ENCODE results near the gene LHX3. TPM values are rescaled to one million over a fixed set of nuclear protein-coding genes. Genes with fewer than 3 reads are reported as not detected.

LHX3 gene
- total and polyA plus RNA-seq, 2 of the 4 experiments (the other 2 are of a cell fraction), result not detected

DNA sequence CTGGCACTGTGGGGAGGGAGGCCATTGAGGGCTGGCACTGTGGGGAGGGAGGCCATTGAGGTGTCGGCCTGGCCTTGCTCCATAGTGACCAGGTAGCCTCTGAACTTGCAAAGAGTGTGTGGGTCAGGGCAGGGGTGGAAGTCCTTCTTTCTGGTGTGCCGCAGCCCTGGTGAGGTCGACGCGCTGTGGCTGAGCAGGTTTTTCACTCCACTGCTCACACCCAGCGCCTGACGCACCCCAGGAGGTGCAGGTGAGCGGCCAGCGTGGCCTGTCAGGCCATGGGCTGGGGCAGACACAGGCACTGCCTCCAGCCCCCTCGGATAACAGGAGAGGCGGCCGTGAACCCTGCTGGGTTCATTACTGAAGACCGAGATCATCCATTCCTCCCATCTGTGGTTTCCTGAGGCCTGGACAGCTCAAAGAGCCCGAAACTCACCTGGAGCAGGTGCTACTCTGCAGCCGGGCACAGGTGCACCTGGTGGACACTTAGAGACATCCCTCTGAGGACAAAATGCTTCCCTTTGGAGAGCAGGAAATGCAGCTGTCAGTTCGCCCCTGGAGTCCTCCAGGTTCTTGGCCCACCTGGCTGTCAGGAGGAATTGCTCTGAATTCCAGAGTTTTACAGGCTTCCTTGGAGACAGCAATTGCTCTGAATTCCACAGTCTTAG lies 32.4 kb downstream of the LHX3 start:
- no peak for DNase-seq
- no peak overlapping the region for H3K18ac ChIP-seq (ENCODE audit: low read depth, low read length)
- H4K5ac ChIP-seq (ENCODE audit: low read depth, low read length), result no peak overlapping the region
- TF ChIP-seq, protein P1, sequence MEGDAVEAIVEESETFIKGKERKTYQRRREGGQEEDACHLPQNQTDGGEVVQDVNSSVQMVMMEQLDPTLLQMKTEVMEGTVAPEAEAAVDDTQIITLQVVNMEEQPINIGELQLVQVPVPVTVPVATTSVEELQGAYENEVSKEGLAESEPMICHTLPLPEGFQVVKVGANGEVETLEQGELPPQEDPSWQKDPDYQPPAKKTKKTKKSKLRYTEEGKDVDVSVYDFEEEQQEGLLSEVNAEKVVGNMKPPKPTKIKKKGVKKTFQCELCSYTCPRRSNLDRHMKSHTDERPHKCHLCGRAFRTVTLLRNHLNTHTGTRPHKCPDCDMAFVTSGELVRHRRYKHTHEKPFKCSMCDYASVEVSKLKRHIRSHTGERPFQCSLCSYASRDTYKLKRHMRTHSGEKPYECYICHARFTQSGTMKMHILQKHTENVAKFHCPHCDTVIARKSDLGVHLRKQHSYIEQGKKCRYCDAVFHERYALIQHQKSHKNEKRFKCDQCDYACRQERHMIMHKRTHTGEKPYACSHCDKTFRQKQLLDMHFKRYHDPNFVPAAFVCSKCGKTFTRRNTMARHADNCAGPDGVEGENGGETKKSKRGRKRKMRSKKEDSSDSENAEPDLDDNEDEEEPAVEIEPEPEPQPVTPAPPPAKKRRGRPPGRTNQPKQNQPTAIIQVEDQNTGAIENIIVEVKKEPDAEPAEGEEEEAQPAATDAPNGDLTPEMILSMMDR (conservative IDR thresholded peaks at IDR 0.05; ENCODE audit: low read depth, low read length), result no peak
- TF ChIP-seq CEBPB (IDR thresholded peaks at IDR 0.05; ENCODE audit: low read depth, low read length) (no peak), MAFK (IDR thresholded peaks at IDR 0.05; ENCODE audit: low read depth, low read length) (no peak), BHLHE40 (IDR thresholded peaks at IDR 0.05; ENCODE audit: low read depth, low read length) (no peak)
- H4K91ac ChIP-seq (ENCODE audit: insufficient read depth, low read depth, low read length), result no peak overlapping the region
- H3K14ac ChIP-seq (replicated peaks; ENCODE audit: low read depth, low read length), result no peak overlapping the region
- no peak overlapping the region for H3K23ac ChIP-seq (ENCODE audit: low read depth, low read length)
- no peak overlapping the region for H2AFZ ChIP-seq (replicated peaks; ENCODE audit: low read length, poor library complexity)
- H3K4me1 ChIP-seq (ENCODE audit: control insufficient read depth, insufficient read depth, low read length), result no peaks in the 10 kb centered on the region
- no peak overlapping the region for H3K27ac ChIP-seq (ENCODE audit: insufficient read depth, low read length)
- no peak overlapping the region for H2BK120ac ChIP-seq (ENCODE audit: low read depth, low read length)
- H3K56ac ChIP-seq (ENCODE audit: extremely low read depth, insufficient read depth, low read length), result no peak overlapping the region
- no TSS peak for BruUV-seq (replicated peaks)
- no peak overlapping the region for H3K4me2 ChIP-seq (ENCODE audit: low read depth, low read length)
- H3K4ac ChIP-seq (ENCODE audit: low read depth, low read length), result no peak overlapping the region
- H3K36me3 ChIP-seq (ENCODE audit: control insufficient read depth, insufficient read depth, low read length), result no peaks in the 10 kb centered on the region
- dilution Hi-C loops (cut with HindIII; ENCODE audit: low sequenced_read_pairs, unreplicated experiment) (no loop called here), in situ Hi-C loops (cut with MboI; ENCODE audit: low sequenced_read_pairs) (no loop called here), intact Hi-C loops (cut with micrococcal nuclease) (no loop called here)
- H2BK5ac ChIP-seq (ENCODE audit: low read depth, low read length, poor library complexity, severe bottlenecking), result no peak overlapping the region
- H2BK15ac ChIP-seq (ENCODE audit: low read depth, low read length), result no peak overlapping the region
- H2BK20ac ChIP-seq (ENCODE audit: low read depth, low read length), result no peak overlapping the region
- no peak overlapping the region for H3K9ac ChIP-seq (ENCODE audit: low read depth, low read length)
- no peak overlapping the region for H2AK9ac ChIP-seq (replicated peaks; ENCODE audit: low read depth, low read length, poor library complexity)
- ChIA-PET CTCF (no interaction called here), POLR2A (ENCODE audit: unreplicated experiment) (no interaction called here)
- H2AK5ac ChIP-seq (ENCODE audit: low read depth, low read length), result no peak overlapping the region
- peaks cover 56% of the 10 kb centered on the region for H3K27me3 ChIP-seq (ENCODE audit: control insufficient read depth, insufficient read depth, low read length)
- no peaks in the 10 kb centered on the region for H3K9me1 ChIP-seq (ENCODE audit: insufficient read depth, low read length)
- H4K8ac ChIP-seq (ENCODE audit: low read depth in 2 of 2, low read length in 2 of 2), result no peak overlapping the region
- WGBS, 2 experiments (ENCODE audit: extremely low coverage in 2 of 2, insufficient read length in 1 of 2), result 65% methylated on average over 3 of the region's 16 CpGs; no CpG with 5 or more reads in 1 of the 2 experiments
- no peaks in the 10 kb centered on the region for H3K79me1 ChIP-seq (ENCODE audit: low read depth in 1 of 2, low read length in 2 of 2)
- H3K9me3 ChIP-seq (ENCODE audit: control insufficient read depth, insufficient read depth, low read length), result no peaks in the 10 kb centered on the region
- no peak overlapping the region for H3K4me3 ChIP-seq (ENCODE audit: insufficient read depth, low read depth, low read length)
- ATAC-seq (ENCODE audit: low read depth), result no peak
- H4K20me1 ChIP-seq (ENCODE audit: insufficient read depth, low read length), result no peaks in the 10 kb centered on the region

Data from IMR-90 (cell line).